Kidney (tissue), 14 donors: ENCODE results near the gene JARID2. TPM values are rescaled to one million over a fixed set of nuclear protein-coding genes. Genes with fewer than 3 reads are reported as not detected.

Experiments
- DNase-seq, 5 donors: peaks; one replicate each; pipeline ENCODE4 v3.0.0-alpha.2; 2013 to 2020
- FAIRE-seq: peaks from 2 replicates; lab custom pipeline; 2012; peaks lifted over from hg19 to GRCh38; lab: Jason Lieb, UNC
- H3K27ac ChIP-seq, 2 donors: one replicate each; pipeline ENCODE4 v1.7.0; 2013; ENCODE audit warnings: low read depth in 2 of 2, low read length in 2 of 2, inconsistent platforms in 1 of 2
- H3K27me3 ChIP-seq: one replicate; pipeline ENCODE4 v1.7.1; 2013; ENCODE audit warnings: low read length, inconsistent platforms; ENCODE audit not compliant: control insufficient read depth, insufficient read depth
- H3K36me3 ChIP-seq, 3 donors: one replicate each; pipeline versions ENCODE4 v1.7.0 to v1.7.1; 2013; ENCODE audit warnings: low read length in 3 of 3, control low read depth in 1 of 3, inconsistent platforms in 1 of 3; ENCODE audit not compliant: insufficient read depth in 3 of 3, control insufficient read depth in 2 of 3
- H3K4me1 ChIP-seq, 3 donors: one replicate each; pipeline versions ENCODE4 v1.7.0 to v1.7.1; 2013; ENCODE audit warnings: low read length in 3 of 3, inconsistent platforms in 1 of 3, low read depth in 1 of 3; ENCODE audit not compliant: control insufficient read depth in 2 of 3, insufficient read depth in 2 of 3
- H3K4me3 ChIP-seq, 3 donors: one replicate each; pipeline versions ENCODE4 v1.7.0 to v1.8.1; 2013; ENCODE audit warnings: low read length in 3 of 3, control low read depth in 1 of 3, inconsistent platforms in 1 of 3
- H3K9ac ChIP-seq, 3 donors: one replicate each; pipeline versions ENCODE4 v1.7.0 to v1.7.1; 2013; ENCODE audit warnings: low read length in 3 of 3, control low read depth in 1 of 3, inconsistent platforms in 1 of 3
- H3K9me3 ChIP-seq, 3 donors: one replicate each; pipeline versions ENCODE4 v1.7.0 to v1.7.1; 2013; ENCODE audit warnings: low read length in 3 of 3, control low read depth in 1 of 3, inconsistent platforms in 1 of 3; ENCODE audit not compliant: control insufficient read depth in 2 of 3, insufficient read depth in 1 of 3
- CTCF ChIP-seq: IDR thresholded peaks from 3 replicates; pipeline ENCODE4 v1.5.1; 2012; ENCODE audit warnings: mild to moderate bottlenecking, moderate library complexity, borderline replicate concordance; ENCODE audit not compliant: insufficient read depth; ENCODE audit errors: extremely low read depth
- intact Hi-C: fragments of 100-400 bp; cut with DNase I; formaldehyde crosslinking; loops from one replicate; pipeline ENCODE4 v1.11.1; 2022
- polyA plus RNA-seq: library from polyadenylated mRNA; stranded (reverse); fragments of 350-450 nt; fragmentation: Illumina TruSeq; extraction: RNeasy Lipid Tissue Mini Kit (QIAGEN cat#74804); gene quantifications from one replicate; pipeline ENCODE4 v1.2.3, GENCODE V29; 2014; ENCODE audit warnings: low read depth, low replicate concordance; ENCODE audit not compliant: insufficient read depth
- total RNA-seq: library from RNA; stranded (reverse); fragmentation: NEBNext Ultra II Directional; extraction: Animal tissue kit (Norgen Biotek cat#: 25700); gene quantifications from one replicate; pipeline ENCODE4 v1.2.1, GENCODE V29; 2021
- donor health status: control.
- donor health status: control.
- donor health status: control.
- donor health status: control.
- donor health status: control.
- donor health status: DM: yes; HTN: yes; CAD: no.
- donor health status: Normal renal cell carcinoma (clear cell type).

Gene JARID2
- total and polyA plus RNA-seq, 2 donors from 2014 or later = 1.8 to 12.3 TPM

GRCh38 chr6:15444881-15445280 is 199.0 kb downstream of the JARID2 start:
- no peaks in the 10 kb centered on the region for H3K27me3 ChIP-seq
- no peaks in the 10 kb centered on the region for H3K9me3 ChIP-seq
- H3K4me3 ChIP-seq = no peak overlapping the region
- H3K4me1 ChIP-seq = peaks cover 2 to 28% (median 10%) of the 10 kb centered on the region in 3 donors
- H3K36me3 ChIP-seq = no peaks in the 10 kb centered on the region
- peak overlapping the region in 1 of 2 donors; percentile 18 for H3K27ac ChIP-seq
- no peak overlapping the region for H3K9ac ChIP-seq
- DNase-seq (peak in 4 of 5 donors; percentile 42 to 82 (median 58)), FAIRE-seq (no peak)
- intact Hi-C loops = no loop called here
- peak; percentile 18 for TF ChIP-seq CTCF

DNA sequence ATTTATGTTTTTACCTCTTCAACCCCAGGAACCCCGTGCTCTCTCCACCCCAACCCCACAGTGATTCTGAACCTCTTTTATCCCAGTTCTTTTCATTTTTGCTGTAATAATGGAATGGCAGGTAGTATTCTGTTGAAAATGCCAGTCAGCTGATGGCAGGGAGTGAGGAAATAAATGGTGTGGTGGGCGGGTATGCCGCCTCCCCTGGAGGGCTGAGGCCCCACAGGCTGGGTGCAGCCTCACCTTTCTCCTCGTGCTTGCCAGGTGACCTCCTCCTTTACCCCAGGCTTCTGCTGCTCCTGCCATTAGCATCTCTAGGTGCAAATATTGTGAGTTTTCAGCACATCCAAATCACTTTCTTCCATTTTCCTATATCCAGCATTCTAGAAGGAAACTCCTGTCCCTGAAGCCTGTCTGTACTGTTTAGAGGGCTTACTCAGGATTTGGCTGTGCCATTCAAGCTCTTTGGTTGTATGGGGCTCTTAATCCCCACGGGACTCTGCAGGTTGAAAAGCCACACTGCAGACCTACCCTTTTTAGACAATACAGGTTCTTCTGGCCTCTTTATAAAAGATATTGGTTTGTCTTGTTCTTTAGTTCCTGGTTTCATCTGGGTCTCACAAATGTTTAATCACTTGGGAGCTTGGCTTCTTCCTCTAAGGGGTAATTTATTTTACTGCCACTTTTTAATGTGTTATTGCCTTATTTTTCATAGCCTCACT is 201.8 kb downstream of the JARID2 start:
- H3K27ac ChIP-seq = no peak overlapping the region
- no peaks in the 10 kb centered on the region for H3K27me3 ChIP-seq
- H3K9me3 ChIP-seq = no peaks in the 10 kb centered on the region
- peaks cover 2 to 22% (median 10%) of the 10 kb centered on the region in 3 donors for H3K4me1 ChIP-seq
- no peak for DNase-seq
- TF ChIP-seq CTCF = no peak
- H3K36me3 ChIP-seq = peaks cover 0 to 2% (median 0%) of the 10 kb centered on the region in 3 donors
- FAIRE-seq = no peak
- H3K4me3 ChIP-seq = no peak overlapping the region
- no peak overlapping the region for H3K9ac ChIP-seq
- intact Hi-C loops = no loop called here

GRCh38 chr6:15449011-15449410 is 203.1 kb downstream of the JARID2 start:
- H3K9ac ChIP-seq = no peak overlapping the region
- H3K9me3 ChIP-seq = no peaks in the 10 kb centered on the region
- TF ChIP-seq CTCF = no peak
- H3K27ac ChIP-seq = no peak overlapping the region
- peaks cover 0 to 5% (median 2%) of the 10 kb centered on the region in 3 donors for H3K36me3 ChIP-seq
- H3K4me1 ChIP-seq = peaks cover 2 to 20% (median 10%) of the 10 kb centered on the region in 3 donors
- no peak for DNase-seq
- no peak overlapping the region for H3K4me3 ChIP-seq
- intact Hi-C loops = no loop called here
- FAIRE-seq = no peak
- H3K27me3 ChIP-seq = no peaks in the 10 kb centered on the region
